DOHH2 (cell line): Measurements from ENCODE around the gene NREP.

Experiments
- EZH2phosphoT487 ChIP-seq: fragments of 200-600 bp; sonication (generic); IDR thresholded peaks from 2 replicates; pipeline ENCODE4 v1.6.1; 2017; ENCODE audit warnings: borderline replicate concordance, mild to moderate bottlenecking, antibody characterized with exemption, low read length, moderate library complexity, mixed read lengths
- TF ChIP-seq, protein P1 (sequence below): fragments of 200-600 bp; sonication (generic); IDR thresholded peaks from one replicate; pipeline ENCODE4 v1.5.1; 2014; ENCODE audit warnings: antibody characterized with exemption, mild to moderate bottlenecking, low read depth, low read length; ENCODE audit not compliant: poor library complexity, severe bottlenecking

DNA sequence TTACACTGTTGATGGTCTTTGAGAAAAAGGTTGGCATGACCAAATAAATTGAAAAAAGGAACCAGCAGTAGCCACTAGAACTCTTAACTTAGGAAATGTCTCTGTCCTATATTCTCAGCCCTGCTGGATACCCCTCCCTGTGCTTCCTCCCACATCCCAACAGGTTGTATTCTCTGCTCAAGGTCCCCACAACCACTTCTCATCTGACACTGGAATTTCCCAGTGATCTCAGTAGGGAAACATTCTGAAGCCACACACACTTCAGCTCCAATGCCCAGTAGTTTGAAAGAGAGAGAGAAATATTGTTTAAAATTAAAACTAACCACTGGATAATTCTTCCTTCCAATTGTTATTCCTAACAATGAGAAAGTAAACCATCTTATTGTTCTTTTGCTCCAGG, 30.0 kb upstream of the NREP start:
- TF ChIP-seq, protein P1, sequence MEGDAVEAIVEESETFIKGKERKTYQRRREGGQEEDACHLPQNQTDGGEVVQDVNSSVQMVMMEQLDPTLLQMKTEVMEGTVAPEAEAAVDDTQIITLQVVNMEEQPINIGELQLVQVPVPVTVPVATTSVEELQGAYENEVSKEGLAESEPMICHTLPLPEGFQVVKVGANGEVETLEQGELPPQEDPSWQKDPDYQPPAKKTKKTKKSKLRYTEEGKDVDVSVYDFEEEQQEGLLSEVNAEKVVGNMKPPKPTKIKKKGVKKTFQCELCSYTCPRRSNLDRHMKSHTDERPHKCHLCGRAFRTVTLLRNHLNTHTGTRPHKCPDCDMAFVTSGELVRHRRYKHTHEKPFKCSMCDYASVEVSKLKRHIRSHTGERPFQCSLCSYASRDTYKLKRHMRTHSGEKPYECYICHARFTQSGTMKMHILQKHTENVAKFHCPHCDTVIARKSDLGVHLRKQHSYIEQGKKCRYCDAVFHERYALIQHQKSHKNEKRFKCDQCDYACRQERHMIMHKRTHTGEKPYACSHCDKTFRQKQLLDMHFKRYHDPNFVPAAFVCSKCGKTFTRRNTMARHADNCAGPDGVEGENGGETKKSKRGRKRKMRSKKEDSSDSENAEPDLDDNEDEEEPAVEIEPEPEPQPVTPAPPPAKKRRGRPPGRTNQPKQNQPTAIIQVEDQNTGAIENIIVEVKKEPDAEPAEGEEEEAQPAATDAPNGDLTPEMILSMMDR, result no peak
- TF ChIP-seq EZH2phosphoT487, result no peak
